Measurements from ENCODE around the gene BRIP1. TPM values are rescaled to one million over a fixed set of nuclear protein-coding genes. Genes with fewer than 3 reads are reported as not detected.

BRIP1 gene
- polyA plus RNA-seq, 12 donors: 2.6 to 9.3 (median 4.8) TPM; not detected in 1

- DNase-seq: no peak
Measured at GRCh38 chr17:61758430-61758829, 104.9 kb downstream of the BRIP1 start.

DNA sequence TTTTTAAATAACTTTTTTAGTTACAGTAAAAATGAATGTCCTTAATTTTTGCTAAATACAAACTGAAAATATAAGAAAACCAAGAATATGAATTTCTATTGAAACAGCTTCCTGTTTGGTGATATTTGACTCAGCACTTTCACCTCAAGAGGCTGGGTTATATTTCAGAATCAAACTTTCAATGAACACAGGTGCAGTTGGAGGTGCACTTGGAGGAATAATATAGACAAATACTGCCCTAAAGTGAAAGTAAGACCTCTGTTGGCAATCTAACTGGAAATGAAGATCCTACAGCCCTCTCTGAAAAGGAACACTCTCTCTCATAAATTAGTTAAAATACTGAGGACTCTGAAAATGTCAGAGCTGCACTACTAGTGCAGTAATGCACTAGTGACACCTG lies 106.2 kb downstream of the BRIP1 start:
- DNase-seq: no peak

DNA sequence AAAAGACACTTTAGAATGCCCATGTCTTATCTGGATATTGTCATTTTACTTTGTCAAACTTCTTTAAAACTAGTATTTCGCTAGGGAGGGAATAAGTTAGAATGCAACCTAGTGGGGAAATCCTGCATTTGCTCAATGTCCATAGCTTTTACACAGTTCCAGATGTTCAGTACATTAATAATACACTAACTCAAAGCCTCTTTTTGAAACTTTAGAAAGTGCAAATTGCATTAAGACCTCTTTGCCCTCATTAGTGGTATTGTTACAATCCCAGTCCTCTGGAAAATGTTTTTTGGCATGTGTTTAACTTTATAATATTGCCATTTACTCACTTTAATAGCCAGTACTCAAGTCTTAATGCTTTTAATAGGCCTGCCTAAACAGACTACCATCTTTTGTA lies 106.8 kb downstream of the BRIP1 start:
- DNase-seq: no peak

DNA sequence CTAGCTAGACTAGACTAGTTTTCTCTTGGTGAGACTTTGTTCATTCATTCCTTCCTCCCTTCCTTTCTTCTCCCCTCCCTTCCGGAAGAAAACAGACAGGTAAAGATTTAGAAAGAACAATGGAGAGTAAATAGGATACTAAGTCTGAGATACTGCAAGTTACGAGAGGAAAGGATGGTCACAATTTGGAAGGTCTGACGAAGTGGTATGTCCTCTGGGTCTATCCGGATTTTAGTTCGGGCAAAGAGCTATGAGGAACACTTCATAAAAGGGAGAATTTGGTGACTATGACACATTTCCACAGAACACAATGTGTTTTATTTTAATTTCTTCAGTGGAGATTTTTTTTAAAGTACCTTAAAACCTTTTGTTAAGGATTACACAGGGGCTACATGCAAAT lies 107.7 kb downstream of the BRIP1 start:
- no peak for DNase-seq

DNA sequence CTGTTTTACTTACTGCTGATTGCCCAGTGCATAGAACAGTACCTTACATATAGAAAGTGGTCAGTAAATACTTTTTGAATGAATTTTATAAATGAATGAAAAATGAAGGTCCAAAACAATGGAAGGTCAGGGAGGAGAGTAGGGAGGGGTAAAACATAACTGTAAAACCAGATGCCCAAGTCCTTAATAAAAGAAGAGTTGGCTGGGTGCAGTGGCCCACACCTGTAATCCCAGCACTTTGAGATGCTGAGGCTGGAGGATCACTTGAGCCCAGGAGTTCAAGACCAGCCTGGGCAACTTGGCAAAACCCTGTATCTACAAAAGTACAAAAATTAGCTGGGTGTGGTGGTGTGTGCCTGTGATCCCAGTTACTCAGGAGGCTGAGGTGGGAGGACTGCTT lies 108.2 kb downstream of the BRIP1 start:
- no peak for DNase-seq

DNA sequence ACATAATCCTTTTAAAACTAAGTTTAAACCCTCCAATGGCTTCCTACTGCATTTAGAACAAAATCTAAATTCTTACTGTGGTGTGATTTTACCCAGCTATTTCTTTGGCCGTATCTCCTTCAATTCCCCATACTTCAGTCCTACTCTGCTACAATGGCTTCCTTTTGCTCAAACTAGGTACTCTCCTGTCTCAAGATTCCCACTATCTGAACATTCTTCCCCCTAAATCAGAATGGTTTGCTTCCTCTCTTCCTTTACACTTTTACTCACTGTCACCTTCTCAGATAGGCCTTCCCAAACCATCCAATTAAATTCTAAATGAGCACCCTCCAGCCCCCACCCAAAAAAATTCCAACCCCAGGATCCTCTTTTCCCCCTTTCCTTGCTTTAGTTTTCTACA lies 109.2 kb downstream of the BRIP1 start:
- DNase-seq: no peak

GRCh38 chr17:61753696-61754095 lies 109.6 kb downstream of the BRIP1 start:
- no peak for DNase-seq

DNA sequence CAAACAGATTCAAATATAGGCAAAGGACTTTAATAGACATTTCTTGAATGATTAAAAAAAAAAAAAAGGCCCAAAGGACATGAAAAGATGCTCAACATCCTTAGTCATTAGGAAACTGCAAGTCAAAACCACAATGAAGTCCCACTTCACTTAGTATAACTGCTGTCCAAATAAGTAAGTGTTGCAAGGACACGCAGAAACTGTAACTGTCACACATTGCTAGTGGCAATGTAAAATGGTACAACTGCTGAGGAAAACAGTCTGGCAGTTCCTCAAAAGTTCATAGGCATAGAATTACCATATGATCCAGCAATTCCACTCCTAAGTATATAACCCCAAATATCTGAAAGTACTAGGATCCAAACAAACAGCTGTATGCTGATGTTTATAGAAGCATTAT lies 112.7 kb downstream of the BRIP1 start:
- no peak for DNase-seq

GRCh38 chr17:61749823-61750404 lies 113.4 kb downstream of the BRIP1 start:
- no peak for DNase-seq

DNA sequence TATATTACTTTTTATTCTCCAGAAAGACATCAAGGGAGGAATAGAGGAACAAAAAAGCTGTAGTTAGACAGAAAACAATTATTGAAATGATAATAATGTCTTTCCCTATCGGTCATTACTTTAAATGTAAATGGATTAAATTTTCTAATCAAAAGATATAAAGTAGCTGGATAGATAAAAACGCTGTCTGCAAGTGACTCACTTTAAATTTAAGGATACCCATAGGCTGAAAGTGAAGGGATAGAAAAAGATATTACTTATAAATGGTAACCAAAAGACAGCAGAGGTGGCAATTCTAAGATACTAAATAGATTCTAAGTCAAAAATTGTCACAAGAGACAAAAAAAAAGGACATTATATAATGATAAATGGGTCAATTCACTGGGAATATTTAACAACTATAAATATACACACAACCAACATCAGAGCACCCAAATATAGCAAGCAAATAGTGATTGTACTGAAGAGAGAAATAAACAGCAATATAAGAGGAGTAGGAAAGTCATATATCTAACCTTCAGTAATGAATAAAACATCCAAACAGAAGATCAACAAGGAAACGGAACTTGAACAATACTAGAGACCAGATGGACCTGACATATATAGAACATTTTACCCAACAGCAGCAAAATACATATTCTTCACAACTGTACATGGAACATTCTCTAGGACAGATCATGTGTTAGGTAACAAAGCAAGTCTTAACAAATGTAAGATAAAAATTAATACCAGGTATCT lies 116.9 kb downstream of the BRIP1 start:
- no peak for DNase-seq

GRCh38 chr17:61744804-61745203 lies 118.5 kb downstream of the BRIP1 start:
- no peak for DNase-seq

DNA sequence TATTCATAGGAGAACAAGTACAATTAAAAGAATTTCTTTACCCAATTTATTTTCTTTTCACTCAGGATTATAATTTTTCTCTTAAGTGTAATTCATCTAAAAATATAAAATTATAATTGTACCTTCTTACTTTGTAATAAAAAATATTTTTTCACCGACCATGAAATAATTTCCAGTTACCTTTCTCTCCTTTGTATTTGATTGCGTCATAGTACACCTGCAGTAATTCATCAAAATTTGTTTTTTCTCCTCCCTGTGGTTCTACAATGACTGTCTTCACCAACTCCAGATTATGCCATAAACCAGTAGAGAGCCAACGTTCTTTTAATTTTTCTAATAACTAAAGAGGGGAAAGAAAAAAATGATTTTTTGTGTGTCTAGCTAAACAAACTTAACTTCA lies 119.1 kb downstream of the BRIP1 start:
- no peak for DNase-seq

DNA sequence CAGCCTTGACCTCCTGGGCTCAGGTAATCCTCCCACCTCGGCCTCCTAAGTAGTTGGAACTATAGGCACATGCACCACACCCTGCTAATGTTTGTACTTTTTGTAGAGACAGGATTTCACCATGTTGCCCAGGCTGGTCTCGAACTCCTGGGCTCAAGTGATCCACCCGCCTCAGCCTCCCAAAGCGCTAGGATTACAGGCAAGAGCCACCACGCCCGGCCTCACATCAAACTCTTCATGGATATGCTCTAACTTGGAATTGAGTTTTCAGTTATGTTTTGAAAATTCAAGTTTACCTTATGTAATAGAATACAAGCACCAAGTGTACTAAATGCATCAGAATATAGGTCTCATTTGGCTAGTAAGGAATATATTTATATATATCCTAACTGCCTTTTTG lies 119.6 kb downstream of the BRIP1 start:
- DNase-seq: no peak

- no peak for DNase-seq
Measured at GRCh38 chr17:61739002-61739401, 124.3 kb downstream of the BRIP1 start.

DNA sequence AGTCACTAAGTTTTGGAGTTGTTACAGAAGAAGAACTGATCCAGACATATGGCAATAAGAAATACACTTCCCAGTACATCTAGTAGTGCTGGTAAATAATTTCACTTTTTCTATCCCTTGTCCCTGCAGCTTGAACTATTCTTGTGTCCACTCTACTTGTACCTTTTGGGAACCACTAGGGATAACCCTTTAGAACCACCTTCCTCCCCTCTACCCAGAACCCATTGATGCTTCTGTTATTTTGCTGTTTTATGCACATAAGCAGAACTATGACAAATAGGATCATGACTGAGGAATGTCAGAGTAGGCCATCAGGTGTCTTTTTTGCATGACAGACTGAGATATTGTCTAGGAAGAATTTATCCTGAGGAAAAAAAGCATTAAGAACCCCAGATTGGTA lies 125.1 kb downstream of the BRIP1 start:
- DNase-seq: no peak

- no peak for DNase-seq
Measured at GRCh38 chr17:61737820-61738219, 125.5 kb downstream of the BRIP1 start.

DNA sequence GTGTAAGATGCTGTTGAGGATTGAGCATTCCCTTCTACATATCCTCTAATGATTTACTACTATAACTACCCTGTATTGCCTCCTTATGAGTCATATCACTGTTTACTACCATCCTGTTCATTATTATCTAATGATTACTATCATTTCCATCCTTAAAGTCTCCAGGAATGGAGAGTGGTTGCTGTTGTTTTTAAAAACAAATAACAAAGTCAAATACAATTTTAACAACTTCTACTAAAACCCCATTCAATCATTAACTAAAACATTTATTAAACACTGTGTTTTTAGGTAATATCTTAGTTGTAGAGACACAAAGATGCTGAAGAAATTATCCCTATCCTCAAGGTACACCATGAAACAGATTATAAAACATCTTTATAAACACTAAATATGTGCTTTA lies 126.9 kb downstream of the BRIP1 start:
- DNase-seq: no peak

- no peak for DNase-seq
Measured at GRCh38 chr17:61735807-61736206, 127.5 kb downstream of the BRIP1 start.

GRCh38 chr17:61734466-61734865 lies 128.9 kb downstream of the BRIP1 start:
- DNase-seq: peak; percentile 38

GRCh38 chr17:61734012-61734411 lies 129.3 kb downstream of the BRIP1 start:
- DNase-seq: no peak

GRCh38 chr17:61733021-61733420 lies 130.3 kb downstream of the BRIP1 start:
- no peak for DNase-seq

- DNase-seq: no peak
Measured at GRCh38 chr17:61732169-61732568, 131.2 kb downstream of the BRIP1 start.

DNA sequence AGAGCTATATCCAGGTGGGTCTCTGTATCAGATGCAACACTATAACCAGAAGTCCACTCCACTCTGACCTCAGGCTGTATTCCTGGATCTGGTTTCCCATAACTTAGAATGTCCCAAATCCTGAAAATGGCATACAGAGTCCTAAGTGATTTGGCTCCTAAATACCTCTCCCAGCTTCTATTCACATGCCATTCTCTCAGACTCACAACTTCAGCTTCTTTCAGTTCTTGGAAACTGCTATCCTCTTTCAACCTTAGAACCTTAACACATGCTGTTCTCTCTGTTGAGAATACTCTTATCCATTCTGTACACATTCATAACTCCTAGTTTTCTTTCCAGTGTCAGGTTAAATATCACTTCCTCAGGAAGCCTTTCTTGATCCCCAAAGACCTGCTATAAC lies 132.0 kb downstream of the BRIP1 start:
- no peak for DNase-seq

GRCh38 chr17:61729690-61730268 lies 133.5 kb downstream of the BRIP1 start:
- no peak for DNase-seq

All from muscle of arm (tissue), 12 donors.